Neural cell (in vitro differentiated cells): Measurements from ENCODE around the gene OLIG1.

Source experiments
- CTCF ChIP-seq: fragments of 450-650 bp; IDR thresholded peaks from 2 replicates; pipeline ENCODE4 v1.5.1; 2014; ENCODE audit warnings: antibody characterized with exemption, mild to moderate bottlenecking, moderate library complexity; ENCODE audit not compliant: poor library complexity, severe bottlenecking
- EZH2 ChIP-seq: fragments of 200-600, 300-800 bp; shearing (Covaris generic), sonication (generic); IDR thresholded peaks from 2 replicates; pipeline ENCODE4 v1.6.1; 2014; ENCODE audit warnings: antibody characterized with exemption, low read length, borderline replicate concordance, mild to moderate bottlenecking; ENCODE audit not compliant: insufficient read depth, poor library complexity, severe bottlenecking
- POLR2AphosphoS5 ChIP-seq: IDR thresholded peaks from 2 replicates; pipeline ENCODE4 v1.6.1; 2012
- RAD21 ChIP-seq: fragments of 450-650 bp; conservative IDR thresholded peaks from 2 replicates; pipeline ENCODE4 v1.6.1; 2014; ENCODE audit warnings: antibody characterized with exemption, mild to moderate bottlenecking, moderate library complexity
- SMC3 ChIP-seq: fragments of 450-650 bp; conservative IDR thresholded peaks from 2 replicates; pipeline ENCODE4 v1.6.1; 2014; ENCODE audit warnings: antibody characterized with exemption, mild to moderate bottlenecking, moderate library complexity; ENCODE audit not compliant: poor library complexity

GRCh38 chr21:33029385-33029921 is 40.5 kb upstream of the OLIG1 start:
- no peak for TF ChIP-seq CTCF
- TF ChIP-seq EZH2 = no peak
- TF ChIP-seq RAD21 = no peak
- no peak for TF ChIP-seq SMC3
- TF ChIP-seq POLR2AphosphoS5 = no peak
